B cell (primary cell): ENCODE measurements around the gene APP.

Experiments
- CTCF ChIP-seq: fragments of 200-600 bp; IDR thresholded peaks from one replicate; pipeline ENCODE4 v1.8.0; 2022; ENCODE audit warnings: antibody characterized with exemption, mild to moderate bottlenecking
- EZH2 ChIP-seq: IDR thresholded peaks from 2 replicates; pipeline ENCODE4 v1.6.1; 2012; ENCODE audit warnings: borderline replicate concordance, low read depth, mild to moderate bottlenecking, moderate library complexity, low read length; ENCODE audit not compliant: insufficient read depth, poor library complexity, severe bottlenecking

- TF ChIP-seq CTCF (no peak), EZH2 (no peak)
These were observed 73.8 kb downstream of the APP start for GRCh38 chr21:26096494-26097371.
